Measurements from ENCODE around the gene UVRAG. TPM values are rescaled to one million over a fixed set of nuclear protein-coding genes. Genes with fewer than 3 reads are reported as not detected.

The UVRAG gene
- total and polyA plus RNA-seq, 2 donors (not counting 1 experiment from before 2014, with no cell fraction given): 37.7 to 94.1 TPM

- Histone ChIP-seq H3K4me2 (replicated peaks; ENCODE audit: low read depth, low read length, poor library complexity, severe bottlenecking) (no peak overlapping the region), H3K36me3 (replicated peaks in 1 of 2; ENCODE audit: control extremely low read depth in 1 of 2, control insufficient read depth in 1 of 2, extremely low read depth in 1 of 2, insufficient read depth in 2 of 2, low read length in 1 of 2) (no peaks in the 10 kb centered on the region), H2AFZ (ENCODE audit: insufficient read depth, low read depth, low read length, poor library complexity, severe bottlenecking) (no peak overlapping the region), H4K20me1 (ENCODE audit: control insufficient read depth, insufficient read depth, low read length, poor library complexity, severe bottlenecking) (no peaks in the 10 kb centered on the region), H3K27ac (ENCODE audit: low read length in 2 of 2) (no peak overlapping the region), H3K79me2 (ENCODE audit: control insufficient read depth, insufficient read depth, low read length) (no peaks in the 10 kb centered on the region), H3K4me1 (ENCODE audit: control insufficient read depth in 2 of 2, insufficient read depth in 2 of 2, low read length in 2 of 2) (peaks cover 18 to 21% of the 10 kb centered on the region in 2 donors), H3K27me3 (replicated peaks in 1 of 4; ENCODE audit: control extremely low read depth in 1 of 4, control insufficient read depth in 3 of 4, insufficient read depth in 4 of 4, low read length in 3 of 4) (no peaks in the 10 kb centered on the region), H3K4me3 (ENCODE audit: control extremely low read depth in 1 of 5, extremely low read depth in 1 of 5, insufficient read depth in 1 of 5, low read depth in 2 of 5, low read length in 4 of 5) (no peak overlapping the region), H3K9me3 (ENCODE audit: control extremely low read depth in 1 of 3, control insufficient read depth in 2 of 3, insufficient read depth in 1 of 3, low read length in 2 of 3) (no peaks in the 10 kb centered on the region), H3K9ac (ENCODE audit: low read length) (no peak overlapping the region)
- TF ChIP-seq EZH2 (IDR thresholded peaks at IDR 0.05; ENCODE audit: borderline replicate concordance, insufficient read depth, low read depth, low read length, poor library complexity, severe bottlenecking): no peak
- TF ChIP-seq, protein P1, sequence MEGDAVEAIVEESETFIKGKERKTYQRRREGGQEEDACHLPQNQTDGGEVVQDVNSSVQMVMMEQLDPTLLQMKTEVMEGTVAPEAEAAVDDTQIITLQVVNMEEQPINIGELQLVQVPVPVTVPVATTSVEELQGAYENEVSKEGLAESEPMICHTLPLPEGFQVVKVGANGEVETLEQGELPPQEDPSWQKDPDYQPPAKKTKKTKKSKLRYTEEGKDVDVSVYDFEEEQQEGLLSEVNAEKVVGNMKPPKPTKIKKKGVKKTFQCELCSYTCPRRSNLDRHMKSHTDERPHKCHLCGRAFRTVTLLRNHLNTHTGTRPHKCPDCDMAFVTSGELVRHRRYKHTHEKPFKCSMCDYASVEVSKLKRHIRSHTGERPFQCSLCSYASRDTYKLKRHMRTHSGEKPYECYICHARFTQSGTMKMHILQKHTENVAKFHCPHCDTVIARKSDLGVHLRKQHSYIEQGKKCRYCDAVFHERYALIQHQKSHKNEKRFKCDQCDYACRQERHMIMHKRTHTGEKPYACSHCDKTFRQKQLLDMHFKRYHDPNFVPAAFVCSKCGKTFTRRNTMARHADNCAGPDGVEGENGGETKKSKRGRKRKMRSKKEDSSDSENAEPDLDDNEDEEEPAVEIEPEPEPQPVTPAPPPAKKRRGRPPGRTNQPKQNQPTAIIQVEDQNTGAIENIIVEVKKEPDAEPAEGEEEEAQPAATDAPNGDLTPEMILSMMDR (IDR thresholded peaks at IDR 0.05): no peak
- no peak for DNase-seq
- WGBS (ENCODE audit: insufficient coverage): 97% methylated on average over 7 of the region's 11 CpGs
- Mint-ChIP-seq H3K27me3 (no peaks in the 10 kb centered on the region), H3K4me1 (peaks cover 25% of the 10 kb centered on the region), H3K4me3 (no peak overlapping the region), H3K27ac (no peak overlapping the region), H3K9me3 (ENCODE audit: insufficient read depth) (no peaks in the 10 kb centered on the region)
- ATAC-seq (ENCODE audit: low read depth): no peak
- POLR2A ChIA-PET: no interaction called here
- CTCF ChIA-PET: interaction anchor here (1.1 kb wide), 1 partner anchor 259 kb away, joined by 3 read pairs; no protein-coding TSS in a partner anchor
- intact Hi-C loops (cut with micrococcal nuclease): loop anchor here (10.0 kb wide), 1 partner anchor 431 kb away; no protein-coding TSS in a partner anchor
These were observed 340.7 kb downstream of the UVRAG start for GRCh38 chr11:76155500-76156227.

- Histone ChIP-seq H3K36me3 (replicated peaks in 1 of 2; ENCODE audit: control extremely low read depth in 1 of 2, control insufficient read depth in 1 of 2, extremely low read depth in 1 of 2, insufficient read depth in 2 of 2, low read length in 1 of 2) (no peaks in the 10 kb centered on the region), H3K4me1 (ENCODE audit: control insufficient read depth in 2 of 2, insufficient read depth in 2 of 2, low read length in 2 of 2) (peaks cover 16 to 19% of the 10 kb centered on the region in 2 donors), H3K4me2 (replicated peaks; ENCODE audit: low read depth, low read length, poor library complexity, severe bottlenecking) (no peak overlapping the region), H3K27ac (ENCODE audit: low read length in 2 of 2) (no peak overlapping the region), H3K4me3 (ENCODE audit: control extremely low read depth in 1 of 5, extremely low read depth in 1 of 5, insufficient read depth in 1 of 5, low read depth in 2 of 5, low read length in 4 of 5) (no peak overlapping the region), H3K79me2 (ENCODE audit: control insufficient read depth, insufficient read depth, low read length) (no peaks in the 10 kb centered on the region), H4K20me1 (ENCODE audit: control insufficient read depth, insufficient read depth, low read length, poor library complexity, severe bottlenecking) (no peaks in the 10 kb centered on the region), H2AFZ (ENCODE audit: insufficient read depth, low read depth, low read length, poor library complexity, severe bottlenecking) (no peak overlapping the region), H3K9me3 (ENCODE audit: control extremely low read depth in 1 of 3, control insufficient read depth in 2 of 3, insufficient read depth in 1 of 3, low read length in 2 of 3) (no peaks in the 10 kb centered on the region), H3K9ac (ENCODE audit: low read length) (no peak overlapping the region), H3K27me3 (replicated peaks in 1 of 4; ENCODE audit: control extremely low read depth in 1 of 4, control insufficient read depth in 3 of 4, insufficient read depth in 4 of 4, low read length in 3 of 4) (no peaks in the 10 kb centered on the region)
- ChIA-PET CTCF (interaction anchor here (1.1 kb wide), 1 partner anchor 261 kb away, joined by 6 read pairs; no protein-coding TSS in a partner anchor), POLR2A (no interaction called here)
- TF ChIP-seq, protein P1 (IDR thresholded peaks at IDR 0.05): no peak
- no peak for TF ChIP-seq EZH2 (IDR thresholded peaks at IDR 0.05; ENCODE audit: borderline replicate concordance, insufficient read depth, low read depth, low read length, poor library complexity, severe bottlenecking)
- Mint-ChIP-seq H3K9me3 (ENCODE audit: insufficient read depth) (no peaks in the 10 kb centered on the region), H3K27me3 (no peaks in the 10 kb centered on the region), H3K4me1 (peaks cover 19% of the 10 kb centered on the region), H3K4me3 (no peak overlapping the region), H3K27ac (no peak overlapping the region)
- ATAC-seq (ENCODE audit: low read depth) (no peak), DNase-seq (no peak)
- WGBS (ENCODE audit: insufficient coverage): 80% methylated on average over 12 of the region's 12 CpGs
- intact Hi-C loops (cut with micrococcal nuclease): loop anchor here (10.0 kb wide), 1 partner anchor 432 kb away; no protein-coding TSS in a partner anchor
These were observed 342.0 kb downstream of the UVRAG start for GRCh38 chr11:76156971-76157427.
